ENCODE results near the gene RNASEH1. TPM values are rescaled to one million over a fixed set of nuclear protein-coding genes. Genes with fewer than 3 reads are reported as not detected.
A peak's percentile ranks its signal among the peaks of the same experiment; 100 is the strongest.

Gene RNASEH1
- total and polyA plus RNA-seq, 2 of the 13 experiments (the other 11 are each of a cell fraction or from before 2014, with no cell fraction given), result 14.5 to 57.4 TPM

- H3K27me3 ChIP-seq (ENCODE audit: control insufficient read depth in 1 of 2, insufficient read depth in 2 of 2, low read length in 2 of 2), result no peaks in the 10 kb centered on the region; a peak in 1 of 5 replicates
- H3K4me3 ChIP-seq (replicated peaks in 1 of 3; ENCODE audit: insufficient read depth in 1 of 3, low read depth in 2 of 3, low read length in 3 of 3), result peak overlapping the region; percentile 59 to 79 (median 73)
- H3K79me2 ChIP-seq (ENCODE audit: insufficient read depth, low read length), result no peaks in the 10 kb centered on the region
- no peaks in the 10 kb centered on the region for H3K9me3 ChIP-seq (ENCODE audit: low read length)
- H4K20me1 ChIP-seq (ENCODE audit: insufficient read depth, low read length), result no peaks in the 10 kb centered on the region
- BruUV-seq (replicated peaks), result no TSS peak
- peaks cover 28% of the 10 kb centered on the region for H3K4me1 ChIP-seq (ENCODE audit: insufficient read depth, low read length)
- H3K36me3 ChIP-seq (replicated peaks in 1 of 2; ENCODE audit: control insufficient read depth in 1 of 2, insufficient read depth in 2 of 2, low read length in 2 of 2), result peaks cover 0 to 4% of the 10 kb centered on the region in 2 experiments; a peak in 2 of 5 replicates
- ATAC-seq, result no peak; the same call in 2 of the 3 replicates
- peak overlapping the region; percentile 97 for H3K4me2 ChIP-seq (ENCODE audit: low read depth, low read length)
- in situ Hi-C loops (cut with HindIII; ENCODE audit: extremely low pct_ligation_motif_present, low pct_unique_long_range_greater_than_20kb) (no loop called here), intact Hi-C loops (cut with micrococcal nuclease; ENCODE audit: unreplicated experiment) (loop anchor here (5.0 kb wide), 1 partner anchor 158 kb away; the partner anchor contains the start of genes EIPR1 and TRAPPC12)
- H2AFZ ChIP-seq (ENCODE audit: low read length), result peak overlapping the region; percentile 47
- no peak for DNase-seq (ENCODE audit: low spot score)
- TF ChIP-seq MLXIP (CRISPR knock-in tag; IDR thresholded peaks at IDR 0.05; ENCODE audit: borderline replicate concordance) (no peak), ZNF674 (CRISPR knock-in tag; IDR thresholded peaks at IDR 0.05; ENCODE audit: low read depth) (0 out of 2 replicates have a peak, but pooled peaks have one; percentile 61), SNRNP70 (IDR thresholded peaks at IDR 0.05; ENCODE audit: low read depth, low read length) (no peak), ZIK1 (CRISPR knock-in tag; IDR thresholded peaks at IDR 0.05; ENCODE audit: borderline replicate concordance, low read depth) (no peak), KMT2A (CRISPR knock-in tag; IDR thresholded peaks at IDR 0.05) (0 out of 2 replicates have a peak, but pooled peaks have one; percentile 1)
- H3K27ac ChIP-seq (ENCODE audit: extremely low read length, insufficient read depth, low read length), result peak overlapping the region; percentile 92
- ChIA-PET POLR2A (interaction anchor here (0.9 to 2.8 kb wide), 17 partner anchors 11 to 158 kb away, joined by 3 to 70 read pairs (median 6); partner anchors contain the start of genes ADI1, EIPR1, RNASEH1 and RPS7), CTCF (ENCODE audit: low intra/inter-chr PET ratio, low total read pairs) (interaction anchor here (1.5 kb wide), 1 partner anchor 115 kb away, joined by 4 read pairs; no protein-coding TSS in a partner anchor)
- 40% methylated on average over 5 of the region's 5 CpGs for WGBS (ENCODE audit: low lambda C conversion rate)
- FAIRE-seq, result no peak
- H3K9ac ChIP-seq (ENCODE audit: insufficient read depth, low read depth, low read length), result peak overlapping the region; percentile 87
Measured at GRCh38 chr2:3535467-3535793, 22.7 kb downstream of the RNASEH1 start.

All from HepG2 (cell line).